Esophagus muscularis mucosa (tissue), 4 donors: ENCODE measurements around the gene TBX5. TPM values are rescaled to one million over a fixed set of nuclear protein-coding genes. Genes with fewer than 3 reads are reported as not detected.

ENCODE experiments used
- DNase-seq: peaks from one replicate; pipeline ENCODE4 v3.0.0-alpha.2; 2017; ENCODE audit errors: extremely low spot score
- H3K27ac ChIP-seq, 4 donors: fragments of 200-600 bp; sonication (generic); replicated peaks in 1 of 4; 1 replicate in 3 of 4; 2 replicates in 1 of 4; pipeline ENCODE4 v1.5.1; 2016 to 2019; ENCODE audit warnings: mild to moderate bottlenecking in 1 of 4
- H3K27me3 ChIP-seq, 4 donors: fragments of 200-600 bp; sonication (generic); one replicate each; pipeline versions ENCODE4 v1.5.1 to v1.6.0; 2016 to 2019
- H3K36me3 ChIP-seq, 4 donors: fragments of 200-600 bp; sonication (generic); one replicate each; pipeline ENCODE4 v1.5.1; 2016 to 2019
- H3K4me1 ChIP-seq, 4 donors: fragments of 200-600 bp; sonication (generic); one replicate each; pipeline ENCODE4 v1.5.1; 2016 to 2019
- H3K4me3 ChIP-seq, 4 donors: fragments of 200-600 bp; sonication (generic); 1 replicate in 2 of 4; 2 replicates in 2 of 4; pipeline ENCODE4 v1.5.1; 2016 to 2019; ENCODE audit warnings: mild to moderate bottlenecking in 4 of 4, moderate library complexity in 1 of 4
- H3K9me3 ChIP-seq, 4 donors: fragments of 200-600 bp; sonication (generic); 1 replicate in 3 of 4; 2 replicates in 1 of 4; pipeline ENCODE4 v1.5.1; 2016 to 2019
- CTCF ChIP-seq, 3 experiments: fragments of 200-600 bp in 2 of 3; fragments of 450-650 bp in 1 of 3; sonication (generic) in 2 of 3; IDR thresholded peaks; one replicate each; pipeline ENCODE4 v1.5.1; 2017 to 2019; ENCODE audit warnings: antibody characterized with exemption in 3 of 3, mild to moderate bottlenecking in 2 of 3, moderate library complexity in 1 of 3
- EP300 ChIP-seq: sonication (generic); formaldehyde crosslinking; IDR thresholded peaks from one replicate; pipeline ENCODE4 v1.6.1; 2017; ENCODE audit warnings: antibody characterized with exemption
- POLR2A ChIP-seq: fragments of 450-650 bp; IDR thresholded peaks from one replicate; pipeline ENCODE4 v1.6.1; 2017; ENCODE audit warnings: antibody characterized with exemption, moderate library complexity, mild to moderate bottlenecking, low read depth
- POLR2AphosphoS5 ChIP-seq, 2 donors: sonication (generic); formaldehyde crosslinking; IDR thresholded peaks; one replicate each; pipeline ENCODE4 v1.6.1; 2017; ENCODE audit warnings: antibody characterized with exemption in 2 of 2
- WGBS: methylation state at CpG from one replicate; pipeline ENCODE4 v1.1.5; 2018; 5-methylcytosine and 5-hydroxymethylcytosine counted together
- intact Hi-C: fragments of 100-400 bp; cut with DNase I; formaldehyde crosslinking; loops from one replicate; pipeline ENCODE4 v1.15.1; 2023
- total RNA-seq, 4 donors: library from RNA; depleted of rRNA; stranded (reverse); fragments of >200 nt; gene quantifications; one replicate each; pipeline versions ENCODE4 v1.1.0 to v1.2.1, GENCODE V29; 2016

The TBX5 gene
- total RNA-seq, 4 donors from 2014 or later: 20.4 to 34.5 (median 26.2) TPM

DNA sequence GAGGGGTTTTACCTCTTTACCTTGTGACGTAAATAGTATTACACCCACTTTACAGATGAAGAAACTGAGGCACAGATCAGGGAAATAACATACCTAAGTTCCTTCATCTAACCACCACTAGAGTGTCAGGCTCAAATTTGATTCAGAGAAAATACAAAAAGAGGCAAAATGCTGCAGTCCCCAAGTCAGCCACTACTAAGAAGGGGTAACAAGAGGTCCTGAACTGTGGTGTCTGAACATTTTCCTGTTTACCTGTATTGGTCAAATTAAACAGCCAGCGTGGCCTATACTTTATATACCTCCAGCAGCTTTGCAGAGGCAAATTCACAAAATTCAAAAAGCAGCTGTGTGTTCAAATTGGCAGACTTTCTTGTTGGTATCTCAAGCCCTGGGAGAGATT lies 92.0 kb downstream of the TBX5 start:
- Histone ChIP-seq H3K4me1 (no peaks in the 10 kb centered on the region), H3K36me3 (no peaks in the 10 kb centered on the region), H3K27me3 (no peaks in the 10 kb centered on the region), H3K27ac (no peak overlapping the region), H3K9me3 (no peaks in the 10 kb centered on the region), H3K4me3 (no peak overlapping the region)
- intact Hi-C loops: no loop called here
- DNase-seq: no peak
- no peak for TF ChIP-seq CTCF (IDR thresholded peaks at IDR 0.05)
- no peak for TF ChIP-seq POLR2AphosphoS5 (IDR thresholded peaks at IDR 0.05)
- no peak for TF ChIP-seq POLR2A
- no peak for TF ChIP-seq EP300
- WGBS: 45% methylated on average over 2 of the region's 2 CpGs

GRCh38 chr12:114311974-114312373 lies 94.0 kb downstream of the TBX5 start:
- Histone ChIP-seq H3K27ac (no peak overlapping the region), H3K4me3 (no peak overlapping the region), H3K4me1 (no peaks in the 10 kb centered on the region), H3K27me3 (no peaks in the 10 kb centered on the region), H3K9me3 (no peaks in the 10 kb centered on the region), H3K36me3 (no peaks in the 10 kb centered on the region)
- no peak for DNase-seq
- TF ChIP-seq EP300 (no peak), POLR2A (no peak), POLR2AphosphoS5 (IDR thresholded peaks at IDR 0.05) (no peak), CTCF (IDR thresholded peaks at IDR 0.05) (no peak)
- intact Hi-C loops: no loop called here
- 54% methylated on average over 4 of the region's 4 CpGs for WGBS

DNA sequence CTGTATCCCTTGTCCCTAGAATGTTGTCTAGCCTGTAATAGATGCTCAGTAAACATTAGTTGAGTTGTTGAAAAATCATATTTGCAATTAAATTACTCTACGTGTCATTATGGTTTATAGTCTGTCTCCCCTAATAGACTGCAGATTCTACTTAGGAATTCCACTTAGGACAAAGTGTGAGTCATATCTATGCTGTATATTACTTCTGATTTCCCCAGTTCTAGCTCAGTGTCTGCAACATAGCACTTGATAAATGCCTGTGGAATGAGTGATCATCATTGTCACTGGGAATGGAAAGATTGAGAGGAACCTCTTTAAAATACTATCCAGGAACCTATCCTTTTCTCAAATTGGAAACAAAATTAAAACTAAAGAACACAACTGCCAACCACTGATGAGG lies 99.3 kb downstream of the TBX5 start:
- Histone ChIP-seq H3K36me3 (no peaks in the 10 kb centered on the region), H3K27me3 (peaks cover 0 to 11% (median 0%) of the 10 kb centered on the region in 4 donors), H3K4me3 (no peak overlapping the region), H3K4me1 (no peaks in the 10 kb centered on the region), H3K27ac (no peak overlapping the region), H3K9me3 (peaks cover 0 to 6% (median 0%) of the 10 kb centered on the region in 4 donors)
- TF ChIP-seq EP300 (no peak), CTCF (IDR thresholded peaks at IDR 0.05) (no peak), POLR2A (no peak), POLR2AphosphoS5 (IDR thresholded peaks at IDR 0.05) (no peak)
- DNase-seq: no peak
- 44% methylated on average over 1 of the region's 1 CpG for WGBS
- intact Hi-C loops: no loop called here

DNA sequence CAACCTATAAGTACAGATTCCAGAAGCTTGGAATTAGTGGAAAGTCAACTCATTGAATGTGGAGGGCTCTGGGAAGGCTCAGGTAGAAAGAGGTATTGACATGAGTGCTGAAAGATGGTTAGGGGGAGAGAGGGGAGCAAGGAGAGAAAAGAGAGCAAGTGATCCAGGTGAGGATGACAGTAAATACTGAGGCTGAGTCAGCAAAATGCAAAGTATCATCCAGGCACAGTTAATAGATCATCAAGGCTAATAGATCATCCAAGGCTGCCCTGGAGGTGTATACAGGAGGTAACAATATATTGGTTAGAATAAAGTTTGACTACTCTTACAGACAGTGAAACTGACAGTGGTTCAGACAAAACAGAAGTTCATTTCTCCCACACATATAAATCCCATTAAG lies 100.5 kb downstream of the TBX5 start:
- Histone ChIP-seq H3K4me3 (no peak overlapping the region), H3K27ac (no peak overlapping the region), H3K27me3 (peaks cover 0 to 11% (median 0%) of the 10 kb centered on the region in 4 donors), H3K9me3 (peaks cover 0 to 6% (median 0%) of the 10 kb centered on the region in 4 donors), H3K4me1 (no peaks in the 10 kb centered on the region), H3K36me3 (no peaks in the 10 kb centered on the region)
- intact Hi-C loops: no loop called here
- no peak for TF ChIP-seq POLR2AphosphoS5 (IDR thresholded peaks at IDR 0.05)
- no peak for DNase-seq
